Stomach (tissue), 4 donors: ENCODE measurements around the gene DBNDD1.
"Not testable (repeated sequence)": the region's sequence is repeated elsewhere in the genome, so short reads cannot be mapped to it uniquely, and the experiment has no call there.

Source experiments
- POLR2AphosphoS5 ChIP-seq, 3 donors: sonication (generic); formaldehyde crosslinking; IDR thresholded peaks; one replicate each; pipeline ENCODE4 v1.6.1; 2016; ENCODE audit warnings: antibody characterized with exemption in 3 of 3
- TF ChIP-seq, protein P1 (sequence below), 7 experiments: fragments of 450-650 bp in 4 of 7; fragments of 200-600 bp in 3 of 7; sonication (generic) in 3 of 7; IDR thresholded peaks; one replicate each; pipeline ENCODE4 v1.5.1; 2016 to 2019; ENCODE audit warnings: antibody characterized with exemption in 7 of 7, control low read depth in 2 of 7, mild to moderate bottlenecking in 1 of 7

DNA sequence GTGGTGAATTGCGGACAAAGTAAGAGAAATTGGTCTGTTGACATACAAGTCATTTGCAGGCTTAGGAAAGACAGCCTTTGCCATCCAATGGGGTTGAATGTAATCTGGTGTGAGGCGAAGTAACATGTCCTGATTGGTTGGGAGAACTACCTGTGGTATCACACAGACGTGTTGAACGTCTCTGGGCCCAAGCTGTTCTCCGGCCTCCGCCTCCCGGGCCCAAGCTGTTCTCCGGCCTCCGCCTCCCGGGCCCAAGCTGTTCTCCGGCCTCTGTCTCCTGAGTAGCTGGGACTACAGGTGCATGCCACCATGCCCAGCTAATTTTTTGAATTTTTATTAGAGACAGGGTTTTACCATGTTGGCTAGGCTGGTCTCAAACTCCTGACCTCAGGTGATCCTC is 51.2 kb downstream of the DBNDD1 start:
- TF ChIP-seq, protein P1, sequence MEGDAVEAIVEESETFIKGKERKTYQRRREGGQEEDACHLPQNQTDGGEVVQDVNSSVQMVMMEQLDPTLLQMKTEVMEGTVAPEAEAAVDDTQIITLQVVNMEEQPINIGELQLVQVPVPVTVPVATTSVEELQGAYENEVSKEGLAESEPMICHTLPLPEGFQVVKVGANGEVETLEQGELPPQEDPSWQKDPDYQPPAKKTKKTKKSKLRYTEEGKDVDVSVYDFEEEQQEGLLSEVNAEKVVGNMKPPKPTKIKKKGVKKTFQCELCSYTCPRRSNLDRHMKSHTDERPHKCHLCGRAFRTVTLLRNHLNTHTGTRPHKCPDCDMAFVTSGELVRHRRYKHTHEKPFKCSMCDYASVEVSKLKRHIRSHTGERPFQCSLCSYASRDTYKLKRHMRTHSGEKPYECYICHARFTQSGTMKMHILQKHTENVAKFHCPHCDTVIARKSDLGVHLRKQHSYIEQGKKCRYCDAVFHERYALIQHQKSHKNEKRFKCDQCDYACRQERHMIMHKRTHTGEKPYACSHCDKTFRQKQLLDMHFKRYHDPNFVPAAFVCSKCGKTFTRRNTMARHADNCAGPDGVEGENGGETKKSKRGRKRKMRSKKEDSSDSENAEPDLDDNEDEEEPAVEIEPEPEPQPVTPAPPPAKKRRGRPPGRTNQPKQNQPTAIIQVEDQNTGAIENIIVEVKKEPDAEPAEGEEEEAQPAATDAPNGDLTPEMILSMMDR (IDR thresholded peaks at IDR 0.05): not testable (repeated sequence)
- not testable (repeated sequence) for TF ChIP-seq POLR2AphosphoS5 (IDR thresholded peaks at IDR 0.05)
